ENCODE measurements around the gene FLRT2. TPM values are rescaled to one million over a fixed set of nuclear protein-coding genes. Genes with fewer than 3 reads are reported as not detected.

The FLRT2 gene
- total RNA-seq (2021), result 2.1 and 2.2 TPM in 2 replicates
- percentile 37 among the genes with signal in this experiment for Bru-seq, nascent RNA
- percentile 44 among the genes with signal in this experiment for BruChase-seq, experiment 1, labeled RNA remaining after a 2-hour chase
- percentile 42 among the genes with signal in this experiment for BruChase-seq, experiment 2, labeled RNA remaining after a 6-hour chase
- long read RNA-seq, partial matches to known transcripts, result 0 of 1 reads
- long read RNA-seq, other reads (novel, unspliced or antisense), result 1 of 1 reads

DNA sequence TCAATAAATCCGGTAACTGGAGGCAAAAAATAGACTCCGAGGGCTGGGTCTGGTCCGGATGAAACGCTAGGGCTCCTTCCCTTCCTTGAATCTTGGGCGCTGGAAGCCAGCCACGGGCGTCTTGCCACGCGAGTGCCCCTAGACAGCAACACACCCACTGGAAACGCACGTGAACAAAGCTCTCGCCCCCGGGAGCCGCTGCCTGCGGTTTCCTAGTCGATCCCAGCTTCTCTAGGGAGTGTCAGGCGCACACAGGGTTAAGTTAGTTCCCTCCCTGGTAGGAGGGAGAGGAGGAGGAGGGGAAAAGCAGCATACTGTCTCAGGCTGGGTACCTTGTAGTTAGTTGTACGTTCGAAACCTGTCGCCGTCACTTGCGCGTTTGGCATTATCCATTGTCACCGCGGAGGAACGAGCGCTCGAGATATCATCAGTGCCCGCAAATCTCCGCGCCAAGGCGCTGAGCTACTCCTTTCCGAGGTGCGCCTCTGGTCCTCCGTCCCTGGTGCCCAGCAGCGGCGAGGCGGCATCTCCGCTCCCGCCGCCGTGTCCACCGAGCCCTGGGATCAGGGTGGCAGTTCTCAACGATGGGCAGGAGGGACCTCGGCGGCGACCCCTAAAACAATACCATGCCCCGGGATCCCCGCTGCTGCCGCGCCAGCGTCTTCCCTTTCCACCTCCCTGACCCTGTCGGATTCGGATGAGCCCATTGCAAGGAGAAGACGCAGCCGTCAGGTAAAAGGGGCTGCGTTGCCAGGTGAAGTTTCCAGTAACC is at the start of gene FLRT2:
Gene FLRT2, plus strand, starts transcription at position 342 of the 772 bp plus-strand sequence. CDS start 91,371 bp downstream, outside the sequence.
- no peaks in the 10 kb centered on the region for H3K4me1 ChIP-seq (replicated peaks; ENCODE audit: insufficient read depth)
- CTCF ChIA-PET, result no interaction called here
- H3K27ac ChIP-seq, result no peak within 1 kb of the TSS
- no peaks in the 10 kb centered on the region for H4K20me1 ChIP-seq (ENCODE audit: insufficient read depth)
- H3K79me2 ChIP-seq (ENCODE audit: low read depth), result no peaks in the 10 kb centered on the region
- H3K4me2 ChIP-seq, result peak within 1 kb of the TSS; percentile 66
- peak within 1 kb of the TSS; percentile 40; the same call in 1 of the 2 replicates for H3K4me3 ChIP-seq
- POLR2A ChIA-PET (ENCODE audit: unreplicated experiment), result no interaction called here
- H3K9me3 ChIP-seq (ENCODE audit: insufficient read depth, low read depth), result no peaks in the 10 kb centered on the region
- H3K36me3 ChIP-seq (ENCODE audit: low read depth), result no peaks in the 10 kb centered on the region
- peaks cover 32% of the 10 kb centered on the region for H3K27me3 ChIP-seq (ENCODE audit: insufficient read depth, low read depth)
- no TSS peak for BruUV-seq (replicated peaks)
- TF ChIP-seq, protein P1, sequence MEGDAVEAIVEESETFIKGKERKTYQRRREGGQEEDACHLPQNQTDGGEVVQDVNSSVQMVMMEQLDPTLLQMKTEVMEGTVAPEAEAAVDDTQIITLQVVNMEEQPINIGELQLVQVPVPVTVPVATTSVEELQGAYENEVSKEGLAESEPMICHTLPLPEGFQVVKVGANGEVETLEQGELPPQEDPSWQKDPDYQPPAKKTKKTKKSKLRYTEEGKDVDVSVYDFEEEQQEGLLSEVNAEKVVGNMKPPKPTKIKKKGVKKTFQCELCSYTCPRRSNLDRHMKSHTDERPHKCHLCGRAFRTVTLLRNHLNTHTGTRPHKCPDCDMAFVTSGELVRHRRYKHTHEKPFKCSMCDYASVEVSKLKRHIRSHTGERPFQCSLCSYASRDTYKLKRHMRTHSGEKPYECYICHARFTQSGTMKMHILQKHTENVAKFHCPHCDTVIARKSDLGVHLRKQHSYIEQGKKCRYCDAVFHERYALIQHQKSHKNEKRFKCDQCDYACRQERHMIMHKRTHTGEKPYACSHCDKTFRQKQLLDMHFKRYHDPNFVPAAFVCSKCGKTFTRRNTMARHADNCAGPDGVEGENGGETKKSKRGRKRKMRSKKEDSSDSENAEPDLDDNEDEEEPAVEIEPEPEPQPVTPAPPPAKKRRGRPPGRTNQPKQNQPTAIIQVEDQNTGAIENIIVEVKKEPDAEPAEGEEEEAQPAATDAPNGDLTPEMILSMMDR (conservative IDR thresholded peaks at IDR 0.05), result no peak
- TF ChIP-seq EZH2 (IDR thresholded peaks at IDR 0.05; ENCODE audit: low read depth), result no peak
- intact Hi-C loops (cut with micrococcal nuclease; ENCODE audit: unreplicated experiment), result loop anchor here (10.0 kb wide), 2 partner anchors 115 to 525 kb away; no protein-coding TSS in a partner anchor
- peak in 1 of 2 experiments; percentile 2 for DNase-seq
- H3K9me2 ChIP-seq (ENCODE audit: insufficient read depth), result no peaks in the 10 kb centered on the region
- H3F3A ChIP-seq (ENCODE audit: insufficient read depth, low read depth), result no peaks in the 10 kb centered on the region
- no peak within 1 kb of the TSS for H2AFZ ChIP-seq

DNA sequence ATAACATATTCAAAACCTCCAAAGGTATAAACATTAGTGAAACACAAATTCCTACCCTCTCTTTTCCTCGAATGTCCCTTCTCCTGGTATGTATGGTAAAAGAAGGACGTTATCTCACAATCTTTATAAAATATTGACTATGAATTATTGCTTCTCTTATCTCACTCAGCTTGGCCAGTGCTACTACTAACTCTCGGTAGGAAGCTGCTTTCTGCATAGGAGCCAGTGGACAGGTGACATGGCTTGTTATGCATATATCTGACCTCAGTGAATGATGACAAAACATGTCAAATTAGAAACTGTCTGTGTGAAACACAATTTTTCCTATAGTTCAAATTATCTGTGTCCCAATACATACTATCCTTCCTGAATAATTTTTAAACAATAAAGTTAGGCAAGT is 48.5 kb upstream of the FLRT2 start:
- BruUV-seq (replicated peaks), result no TSS peak
- no peak overlapping the region for H3K4me3 ChIP-seq

GRCh38 chr14:85482552-85482951 is 47.4 kb upstream of the FLRT2 start:
- no peak overlapping the region for H2AFZ ChIP-seq
- no peaks in the 10 kb centered on the region for H3K9me2 ChIP-seq (ENCODE audit: insufficient read depth)
- POLR2A ChIA-PET (ENCODE audit: unreplicated experiment), result no interaction called here
- CTCF ChIA-PET, result no interaction called here
- no peak overlapping the region for H3K4me2 ChIP-seq
- no peaks in the 10 kb centered on the region for H3F3A ChIP-seq (ENCODE audit: insufficient read depth, low read depth)
- H3K36me3 ChIP-seq (ENCODE audit: low read depth), result no peaks in the 10 kb centered on the region
- DNase-seq, result no peak
- H3K4me3 ChIP-seq, result no peak overlapping the region
- BruUV-seq (replicated peaks), result no TSS peak
- no peaks in the 10 kb centered on the region for H3K79me2 ChIP-seq (ENCODE audit: low read depth)
- H4K20me1 ChIP-seq (ENCODE audit: insufficient read depth), result no peaks in the 10 kb centered on the region
- no peaks in the 10 kb centered on the region for H3K4me1 ChIP-seq (replicated peaks; ENCODE audit: insufficient read depth)
- TF ChIP-seq EZH2 (IDR thresholded peaks at IDR 0.05; ENCODE audit: low read depth), result no peak
- TF ChIP-seq, protein P1 (conservative IDR thresholded peaks at IDR 0.05), result no peak
- H3K9me3 ChIP-seq (ENCODE audit: insufficient read depth, low read depth), result no peaks in the 10 kb centered on the region
- intact Hi-C loops (cut with micrococcal nuclease; ENCODE audit: unreplicated experiment), result no loop called here
- no peak overlapping the region for H3K27ac ChIP-seq
- H3K27me3 ChIP-seq (ENCODE audit: insufficient read depth, low read depth), result no peaks in the 10 kb centered on the region

More for the DNA sequence above, 48.5 kb upstream of the FLRT2 start:
- no peak overlapping the region for H2AFZ ChIP-seq
- TF ChIP-seq EZH2 (IDR thresholded peaks at IDR 0.05; ENCODE audit: low read depth), result no peak
- TF ChIP-seq, protein P1 (conservative IDR thresholded peaks at IDR 0.05), result no peak
- no peaks in the 10 kb centered on the region for H3F3A ChIP-seq (ENCODE audit: insufficient read depth, low read depth)
- CTCF ChIA-PET, result no interaction called here
- no peaks in the 10 kb centered on the region for H4K20me1 ChIP-seq (ENCODE audit: insufficient read depth)
- H3K9me2 ChIP-seq (ENCODE audit: insufficient read depth), result no peaks in the 10 kb centered on the region
- H3K9me3 ChIP-seq (ENCODE audit: insufficient read depth, low read depth), result no peaks in the 10 kb centered on the region
- POLR2A ChIA-PET (ENCODE audit: unreplicated experiment), result no interaction called here
- no peak overlapping the region for H3K27ac ChIP-seq
- no peaks in the 10 kb centered on the region for H3K27me3 ChIP-seq (ENCODE audit: insufficient read depth, low read depth)
- H3K4me1 ChIP-seq (replicated peaks; ENCODE audit: insufficient read depth), result no peaks in the 10 kb centered on the region
- DNase-seq, result no peak
- no peak overlapping the region for H3K4me2 ChIP-seq
- H3K79me2 ChIP-seq (ENCODE audit: low read depth), result no peaks in the 10 kb centered on the region
- intact Hi-C loops (cut with micrococcal nuclease; ENCODE audit: unreplicated experiment), result no loop called here
- no peaks in the 10 kb centered on the region for H3K36me3 ChIP-seq (ENCODE audit: low read depth)
